ENCODE data around the gene KIF16B.

The KIF16B gene

GRCh38 chr20:16551607-16552006 lies 21.6 kb downstream of the KIF16B start:
- TF ChIP-seq CTCF (IDR thresholded peaks at IDR 0.05), result no peak

GRCh38 chr20:16548068-16548672 lies 25.1 kb downstream of the KIF16B start:
- TF ChIP-seq CTCF (IDR thresholded peaks at IDR 0.05), result no peak

- TF ChIP-seq CTCF (IDR thresholded peaks at IDR 0.05), result no peak
Observed at GRCh38 chr20:16544949-16545348, 28.3 kb downstream of the KIF16B start.

GRCh38 chr20:16542477-16542876 lies 30.8 kb downstream of the KIF16B start:
- no peak for TF ChIP-seq CTCF (IDR thresholded peaks at IDR 0.05)

- no peak for TF ChIP-seq CTCF (IDR thresholded peaks at IDR 0.05)
Observed at GRCh38 chr20:16541878-16542277, 31.4 kb downstream of the KIF16B start.

- TF ChIP-seq CTCF (IDR thresholded peaks at IDR 0.05), result no peak
Observed at GRCh38 chr20:16541226-16541625, 32.0 kb downstream of the KIF16B start.

- no peak for TF ChIP-seq CTCF (IDR thresholded peaks at IDR 0.05)
Observed at GRCh38 chr20:16539280-16540021, 33.8 kb downstream of the KIF16B start.

Data from LNCAP (cell line).